ENCODE data around the gene SEMA3E. TPM values are rescaled to one million over a fixed set of nuclear protein-coding genes. Genes with fewer than 3 reads are reported as not detected.
A peak's percentile ranks its signal among the peaks of the same experiment; 100 is the strongest.

Gene SEMA3E
- total RNA-seq, 1 experiment from 2014 or later = 2.5 TPM

DNA sequence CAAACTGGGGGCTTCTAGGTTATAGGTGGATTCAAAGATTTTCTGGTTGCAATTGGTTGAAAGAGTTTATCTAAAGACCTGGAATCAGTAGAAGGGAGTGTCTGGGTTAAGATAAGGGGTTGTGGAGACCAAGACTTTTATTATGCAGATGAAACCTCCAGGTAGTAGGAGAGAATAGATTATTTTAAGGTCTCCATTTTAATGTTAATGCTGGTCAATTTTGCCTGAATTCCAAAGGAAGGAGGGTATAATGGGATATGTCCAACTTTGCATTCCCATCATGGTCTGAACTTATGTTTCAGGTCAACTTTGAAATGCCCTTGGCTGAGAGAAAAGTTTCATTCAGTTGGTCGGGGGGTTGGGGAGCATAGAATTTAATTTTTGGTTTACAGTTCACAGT, 44.3 kb upstream of the SEMA3E start:
- peaks cover 54% of the 10 kb centered on the region for H3K27me3 Mint-ChIP-seq (ENCODE audit: low read depth)
- no peaks in the 10 kb centered on the region for H3K9me3 Mint-ChIP-seq
- H3K4me3 Mint-ChIP-seq = no peak overlapping the region
- no peak for TF ChIP-seq ZNF317 (CRISPR knock-in tag; IDR thresholded peaks at IDR 0.05; ENCODE audit: borderline replicate concordance, low read depth)
- no peak for TF ChIP-seq TP53 (CRISPR knock-in tag; IDR thresholded peaks at IDR 0.05)
- no peak for TF ChIP-seq JAZF1 (CRISPR knock-in tag; IDR thresholded peaks at IDR 0.05)
- TF ChIP-seq JUN (CRISPR knock-in tag; IDR thresholded peaks at IDR 0.05) = no peak
- TF ChIP-seq ZNF671 (CRISPR knock-in tag; IDR thresholded peaks at IDR 0.05) = no peak
- no peak for TF ChIP-seq GABPB1 (CRISPR knock-in tag; IDR thresholded peaks at IDR 0.05)
- TF ChIP-seq NR1H2 (CRISPR knock-in tag; IDR thresholded peaks at IDR 0.05) = no peak
- TF ChIP-seq ATF1 (CRISPR knock-in tag; IDR thresholded peaks at IDR 0.05) = no peak
- no peak for TF ChIP-seq SOX15 (CRISPR knock-in tag; IDR thresholded peaks at IDR 0.05)
- TF ChIP-seq, protein P1, sequence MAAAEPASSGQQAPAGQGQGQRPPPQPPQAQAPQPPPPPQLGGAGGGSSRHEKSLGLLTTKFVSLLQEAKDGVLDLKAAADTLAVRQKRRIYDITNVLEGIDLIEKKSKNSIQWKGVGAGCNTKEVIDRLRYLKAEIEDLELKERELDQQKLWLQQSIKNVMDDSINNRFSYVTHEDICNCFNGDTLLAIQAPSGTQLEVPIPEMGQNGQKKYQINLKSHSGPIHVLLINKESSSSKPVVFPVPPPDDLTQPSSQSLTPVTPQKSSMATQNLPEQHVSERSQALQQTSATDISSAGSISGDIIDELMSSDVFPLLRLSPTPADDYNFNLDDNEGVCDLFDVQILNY (CRISPR knock-in tag; IDR thresholded peaks at IDR 0.05) = no peak
- TF ChIP-seq ZNF219 (CRISPR knock-in tag; IDR thresholded peaks at IDR 0.05; ENCODE audit: borderline replicate concordance) = no peak
- TF ChIP-seq, protein P2, sequence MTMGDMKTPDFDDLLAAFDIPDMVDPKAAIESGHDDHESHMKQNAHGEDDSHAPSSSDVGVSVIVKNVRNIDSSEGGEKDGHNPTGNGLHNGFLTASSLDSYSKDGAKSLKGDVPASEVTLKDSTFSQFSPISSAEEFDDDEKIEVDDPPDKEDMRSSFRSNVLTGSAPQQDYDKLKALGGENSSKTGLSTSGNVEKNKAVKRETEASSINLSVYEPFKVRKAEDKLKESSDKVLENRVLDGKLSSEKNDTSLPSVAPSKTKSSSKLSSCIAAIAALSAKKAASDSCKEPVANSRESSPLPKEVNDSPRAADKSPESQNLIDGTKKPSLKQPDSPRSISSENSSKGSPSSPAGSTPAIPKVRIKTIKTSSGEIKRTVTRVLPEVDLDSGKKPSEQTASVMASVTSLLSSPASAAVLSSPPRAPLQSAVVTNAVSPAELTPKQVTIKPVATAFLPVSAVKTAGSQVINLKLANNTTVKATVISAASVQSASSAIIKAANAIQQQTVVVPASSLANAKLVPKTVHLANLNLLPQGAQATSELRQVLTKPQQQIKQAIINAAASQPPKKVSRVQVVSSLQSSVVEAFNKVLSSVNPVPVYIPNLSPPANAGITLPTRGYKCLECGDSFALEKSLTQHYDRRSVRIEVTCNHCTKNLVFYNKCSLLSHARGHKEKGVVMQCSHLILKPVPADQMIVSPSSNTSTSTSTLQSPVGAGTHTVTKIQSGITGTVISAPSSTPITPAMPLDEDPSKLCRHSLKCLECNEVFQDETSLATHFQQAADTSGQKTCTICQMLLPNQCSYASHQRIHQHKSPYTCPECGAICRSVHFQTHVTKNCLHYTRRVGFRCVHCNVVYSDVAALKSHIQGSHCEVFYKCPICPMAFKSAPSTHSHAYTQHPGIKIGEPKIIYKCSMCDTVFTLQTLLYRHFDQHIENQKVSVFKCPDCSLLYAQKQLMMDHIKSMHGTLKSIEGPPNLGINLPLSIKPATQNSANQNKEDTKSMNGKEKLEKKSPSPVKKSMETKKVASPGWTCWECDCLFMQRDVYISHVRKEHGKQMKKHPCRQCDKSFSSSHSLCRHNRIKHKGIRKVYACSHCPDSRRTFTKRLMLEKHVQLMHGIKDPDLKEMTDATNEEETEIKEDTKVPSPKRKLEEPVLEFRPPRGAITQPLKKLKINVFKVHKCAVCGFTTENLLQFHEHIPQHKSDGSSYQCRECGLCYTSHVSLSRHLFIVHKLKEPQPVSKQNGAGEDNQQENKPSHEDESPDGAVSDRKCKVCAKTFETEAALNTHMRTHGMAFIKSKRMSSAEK (CRISPR knock-in tag; IDR thresholded peaks at IDR 0.05; ENCODE audit: borderline replicate concordance) = no peak
- no peak for TF ChIP-seq TEAD4 (CRISPR knock-in tag; IDR thresholded peaks at IDR 0.05)
- TF ChIP-seq CTCF (IDR thresholded peaks at IDR 0.05) = no peak
- TF ChIP-seq KAT7 (CRISPR knock-in tag; IDR thresholded peaks at IDR 0.05; ENCODE audit: borderline replicate concordance) = no peak
- TF ChIP-seq, protein P3, sequence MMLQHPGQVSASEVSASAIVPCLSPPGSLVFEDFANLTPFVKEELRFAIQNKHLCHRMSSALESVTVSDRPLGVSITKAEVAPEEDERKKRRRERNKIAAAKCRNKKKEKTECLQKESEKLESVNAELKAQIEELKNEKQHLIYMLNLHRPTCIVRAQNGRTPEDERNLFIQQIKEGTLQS (CRISPR knock-in tag; conservative IDR thresholded peaks at IDR 0.05) = no peak
- TF ChIP-seq, protein P4, sequence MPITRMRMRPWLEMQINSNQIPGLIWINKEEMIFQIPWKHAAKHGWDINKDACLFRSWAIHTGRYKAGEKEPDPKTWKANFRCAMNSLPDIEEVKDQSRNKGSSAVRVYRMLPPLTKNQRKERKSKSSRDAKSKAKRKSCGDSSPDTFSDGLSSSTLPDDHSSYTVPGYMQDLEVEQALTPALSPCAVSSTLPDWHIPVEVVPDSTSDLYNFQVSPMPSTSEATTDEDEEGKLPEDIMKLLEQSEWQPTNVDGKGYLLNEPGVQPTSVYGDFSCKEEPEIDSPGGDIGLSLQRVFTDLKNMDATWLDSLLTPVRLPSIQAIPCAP (CRISPR knock-in tag; IDR thresholded peaks at IDR 0.05) = no peak
- no peak overlapping the region for H3K27ac Mint-ChIP-seq
- ATAC-seq (no peak; the same call in 1 of the 2 replicates), DNase-seq (ENCODE audit: low spot score) (no peak)
- H3K36me3 Mint-ChIP-seq = no peaks in the 10 kb centered on the region
- ChIA-PET CTCF (no interaction called here), POLR2A (no interaction called here)
- H3K4me1 Mint-ChIP-seq = peaks cover 78% of the 10 kb centered on the region

- CTCF ChIA-PET = no interaction called here
- H3K27ac Mint-ChIP-seq = peak overlapping the region; percentile 73
Measured at GRCh38 chr7:83691095-83691494, 42.2 kb upstream of the SEMA3E start.

More at GRCh38 chr7:83691095-83691494, 42.2 kb upstream of the SEMA3E start:
- POLR2A ChIA-PET = no interaction called here
- Mint-ChIP-seq H3K4me1 (peaks cover 81% of the 10 kb centered on the region), H3K36me3 (no peaks in the 10 kb centered on the region), H3K9me3 (no peaks in the 10 kb centered on the region), H3K4me3 (no peak overlapping the region), H3K27me3 (ENCODE audit: low read depth) (peaks cover 47% of the 10 kb centered on the region)
- ATAC-seq (peak; percentile 63), DNase-seq (ENCODE audit: low spot score) (peak; percentile 38)
- TF ChIP-seq, protein P5, sequence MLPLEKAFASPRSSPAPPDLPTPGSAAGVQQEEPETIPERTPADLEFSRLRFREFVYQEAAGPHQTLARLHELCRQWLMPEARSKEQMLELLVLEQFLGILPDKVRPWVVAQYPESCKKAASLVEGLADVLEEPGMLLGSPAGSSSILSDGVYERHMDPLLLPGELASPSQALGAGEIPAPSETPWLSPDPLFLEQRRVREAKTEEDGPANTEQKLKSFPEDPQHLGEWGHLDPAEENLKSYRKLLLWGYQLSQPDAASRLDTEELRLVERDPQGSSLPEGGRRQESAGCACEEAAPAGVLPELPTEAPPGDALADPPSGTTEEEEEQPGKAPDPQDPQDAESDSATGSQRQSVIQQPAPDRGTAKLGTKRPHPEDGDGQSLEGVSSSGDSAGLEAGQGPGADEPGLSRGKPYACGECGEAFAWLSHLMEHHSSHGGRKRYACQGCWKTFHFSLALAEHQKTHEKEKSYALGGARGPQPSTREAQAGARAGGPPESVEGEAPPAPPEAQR (CRISPR knock-in tag; IDR thresholded peaks at IDR 0.05) = 0 out of 2 replicates have a peak, but pooled peaks have one; percentile 13
- TF ChIP-seq CREM (CRISPR knock-in tag; IDR thresholded peaks at IDR 0.05) (no peak), ZNF423 (CRISPR knock-in tag; IDR thresholded peaks at IDR 0.05) (peak; percentile 71), ZNF512 (CRISPR knock-in tag; IDR thresholded peaks at IDR 0.05; ENCODE audit: borderline replicate concordance) (no peak)
- TF ChIP-seq, protein P6, sequence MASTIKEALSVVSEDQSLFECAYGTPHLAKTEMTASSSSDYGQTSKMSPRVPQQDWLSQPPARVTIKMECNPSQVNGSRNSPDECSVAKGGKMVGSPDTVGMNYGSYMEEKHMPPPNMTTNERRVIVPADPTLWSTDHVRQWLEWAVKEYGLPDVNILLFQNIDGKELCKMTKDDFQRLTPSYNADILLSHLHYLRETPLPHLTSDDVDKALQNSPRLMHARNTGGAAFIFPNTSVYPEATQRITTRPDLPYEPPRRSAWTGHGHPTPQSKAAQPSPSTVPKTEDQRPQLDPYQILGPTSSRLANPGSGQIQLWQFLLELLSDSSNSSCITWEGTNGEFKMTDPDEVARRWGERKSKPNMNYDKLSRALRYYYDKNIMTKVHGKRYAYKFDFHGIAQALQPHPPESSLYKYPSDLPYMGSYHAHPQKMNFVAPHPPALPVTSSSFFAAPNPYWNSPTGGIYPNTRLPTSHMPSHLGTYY (CRISPR knock-in tag; IDR thresholded peaks at IDR 0.05) = 0 out of 2 replicates have a peak, but pooled peaks have one; percentile 41
